Brain microvascular endothelial cell (primary cell): ENCODE measurements around the gene OFD1.

ENCODE experiments used
- DNase-seq: peaks from one replicate; pipeline ENCODE4 v3.0.0-alpha.2; 2020
- H3K27ac ChIP-seq: fragments of 250-450 bp; sonication (Bioruptor Pico); 2 replicates; pipeline ENCODE4 v1.5.1; 2020; ENCODE audit warnings: mild to moderate bottlenecking, moderate library complexity
- H3K27me3 ChIP-seq: fragments of 250-450 bp; sonication (Bioruptor Pico); replicated peaks from 2 replicates; pipeline ENCODE4 v1.5.1; 2020; ENCODE audit warnings: mild to moderate bottlenecking
- H3K36me3 ChIP-seq: fragments of 250-450 bp; sonication (Bioruptor Pico); replicated peaks from 2 replicates; pipeline ENCODE4 v1.5.1; 2020; ENCODE audit warnings: mild to moderate bottlenecking
- H3K4me3 ChIP-seq: 2 replicates; pipeline ENCODE4 v1.5.1; 2011; ENCODE audit warnings: low read depth, mild to moderate bottlenecking, control low read depth, low read length, moderate library complexity
- CTCF ChIP-seq: IDR thresholded peaks from 2 replicates; pipeline ENCODE4 v1.5.1; 2011; ENCODE audit warnings: low read depth, mild to moderate bottlenecking, moderate library complexity, low read length, control low read depth, inconsistent platforms; ENCODE audit errors: missing control alignments
- in situ Hi-C: cut with HindIII; loops from 2 replicates; pipeline ENCODE4 v1.10.0; 2017; ENCODE audit warnings: low sequenced_read_pairs, low pct_ligation_motif_present

The OFD1 gene

DNA sequence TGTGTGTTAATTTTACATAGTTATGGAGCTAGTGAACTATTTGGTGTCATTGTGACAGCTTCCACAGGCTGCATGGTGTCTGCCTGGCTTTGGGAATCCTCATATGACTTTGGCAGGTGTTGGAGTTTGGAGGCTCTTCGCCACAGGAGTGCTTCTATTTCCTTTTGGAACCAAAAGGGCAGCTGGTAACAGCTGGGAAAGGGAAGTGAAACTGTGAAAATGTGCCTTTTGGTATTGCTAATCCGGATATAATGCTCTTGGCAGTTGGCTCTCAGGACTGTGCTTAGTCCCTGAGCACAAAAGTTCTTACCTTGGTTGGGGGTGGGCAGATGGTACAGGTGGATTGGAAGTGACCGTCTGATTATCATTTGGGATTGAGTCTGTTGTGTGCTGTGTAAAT, 18.1 kb downstream of the OFD1 start:
- H3K36me3 ChIP-seq = peaks cover 8% of the 10 kb centered on the region
- H3K27me3 ChIP-seq = no peaks in the 10 kb centered on the region
- DNase-seq = no peak
- H3K4me3 ChIP-seq = no peak overlapping the region
- H3K27ac ChIP-seq = no peak overlapping the region
- TF ChIP-seq CTCF = no peak
- in situ Hi-C loops = no loop called here

- DNase-seq = no peak
- H3K4me3 ChIP-seq = no peak overlapping the region
- TF ChIP-seq CTCF = no peak
- H3K27ac ChIP-seq = no peak overlapping the region
- no peaks in the 10 kb centered on the region for H3K27me3 ChIP-seq
- H3K36me3 ChIP-seq = peaks cover 14% of the 10 kb centered on the region
- in situ Hi-C loops = no loop called here
Measured at GRCh38 chrX:13754765-13755164, 20.2 kb downstream of the OFD1 start.

DNA sequence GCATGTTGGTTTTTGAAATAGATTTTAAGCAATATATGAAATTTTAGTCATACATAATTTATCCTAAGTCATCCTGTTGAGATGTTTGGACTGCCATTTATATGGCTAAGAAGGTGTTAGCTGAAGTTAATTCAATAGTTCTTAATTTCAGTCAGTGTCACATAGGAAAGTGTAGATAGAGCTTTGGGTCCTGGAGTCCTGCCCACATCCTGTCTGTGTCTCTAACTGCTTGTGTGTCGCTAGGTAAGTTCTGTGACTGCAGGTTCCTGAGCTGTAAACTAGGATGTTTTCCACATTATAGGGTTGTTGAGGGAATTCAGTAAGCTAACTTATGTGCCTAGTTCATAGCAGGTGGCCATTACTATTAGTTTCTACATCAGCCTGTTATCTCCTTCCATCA, 20.7 kb downstream of the OFD1 start:
- H3K4me3 ChIP-seq = no peak overlapping the region
- in situ Hi-C loops = no loop called here
- H3K36me3 ChIP-seq = peaks cover 16% of the 10 kb centered on the region
- no peak overlapping the region for H3K27ac ChIP-seq
- no peaks in the 10 kb centered on the region for H3K27me3 ChIP-seq
- DNase-seq = no peak
- TF ChIP-seq CTCF = no peak

GRCh38 chrX:13756381-13756780, 21.8 kb downstream of the OFD1 start:
- peaks cover 14% of the 10 kb centered on the region for H3K36me3 ChIP-seq
- in situ Hi-C loops = no loop called here

DNA sequence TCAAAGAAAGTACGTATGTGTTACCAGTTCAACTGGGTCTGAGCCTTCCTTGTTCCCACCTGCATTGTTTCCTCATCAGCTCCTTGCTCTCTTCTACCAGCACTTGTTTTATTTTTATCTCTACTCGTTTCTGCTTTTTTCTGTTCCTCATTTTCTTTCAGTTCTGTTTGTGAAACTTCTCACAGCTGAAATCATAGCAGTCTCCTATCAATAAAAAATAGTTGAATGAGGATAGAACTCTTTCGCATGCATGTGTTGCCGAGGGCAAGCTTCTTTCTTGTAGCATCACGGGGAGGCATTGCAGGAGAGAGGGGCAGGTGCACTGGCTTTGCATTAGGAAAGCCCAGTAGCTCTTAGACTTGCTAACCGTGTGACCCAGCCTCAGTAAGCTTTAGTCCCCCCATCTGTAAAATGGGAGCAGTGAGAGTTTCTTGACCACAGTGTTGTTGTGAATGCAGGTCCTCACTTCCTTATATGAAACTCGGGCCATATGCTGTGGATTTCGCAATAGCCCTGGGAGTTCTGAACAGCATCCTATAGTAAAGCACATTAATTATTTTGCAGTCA, 24.7 kb downstream of the OFD1 start:
- in situ Hi-C loops = no loop called here

More at GRCh38 chrX:13756381-13756780, 21.8 kb downstream of the OFD1 start:
- Histone ChIP-seq H3K4me3 (no peak overlapping the region), H3K27me3 (no peaks in the 10 kb centered on the region), H3K27ac (no peak overlapping the region)
- no peak for TF ChIP-seq CTCF
- DNase-seq = no peak

More for the DNA sequence above, 24.7 kb downstream of the OFD1 start:
- no peak overlapping the region for H3K27ac ChIP-seq
- H3K27me3 ChIP-seq = no peaks in the 10 kb centered on the region
- no peak overlapping the region for H3K4me3 ChIP-seq
- H3K36me3 ChIP-seq = peaks cover 17% of the 10 kb centered on the region
- no peak for DNase-seq
- TF ChIP-seq CTCF = no peak
